Measurements from ENCODE around the gene FRAS1.
A peak's percentile ranks its signal among the peaks of the same experiment; 100 is the strongest.

Gene FRAS1

GRCh38 chr4:78510108-78510507 is 453.0 kb downstream of the FRAS1 start:
- DNase-seq (ENCODE audit: low read depth, low spot score): no peak

GRCh38 chr4:78510681-78511080 is 453.6 kb downstream of the FRAS1 start:
- no peak for DNase-seq (ENCODE audit: low read depth, low spot score)

DNA sequence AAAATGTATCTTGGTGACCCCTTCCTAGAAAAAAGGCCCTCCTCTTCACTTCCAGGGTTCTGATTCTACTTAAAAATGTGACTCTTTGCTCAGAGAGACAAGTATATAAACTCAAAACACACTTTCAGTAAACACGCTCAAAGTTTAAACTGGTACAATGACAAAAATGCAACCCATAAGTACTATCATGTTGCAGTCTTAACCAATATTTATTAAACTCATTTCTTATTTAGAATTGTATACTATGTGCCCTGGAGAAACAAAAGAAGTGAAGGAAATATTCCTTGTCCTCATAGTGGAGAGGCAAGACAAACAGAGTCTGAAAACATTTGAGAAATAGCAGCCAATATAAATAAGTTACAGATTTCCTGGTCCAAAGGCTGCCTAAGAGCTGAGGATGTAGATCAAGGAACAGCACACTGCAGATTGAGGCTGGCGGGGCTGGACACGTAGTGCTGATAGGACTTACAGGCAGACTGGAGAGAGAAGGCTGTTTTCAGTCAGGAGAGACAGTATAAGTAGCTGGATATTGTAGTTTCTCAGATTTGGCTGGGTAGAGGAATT is 455.3 kb downstream of the FRAS1 start:
- DNase-seq (ENCODE audit: low read depth, low spot score): no peak

DNA sequence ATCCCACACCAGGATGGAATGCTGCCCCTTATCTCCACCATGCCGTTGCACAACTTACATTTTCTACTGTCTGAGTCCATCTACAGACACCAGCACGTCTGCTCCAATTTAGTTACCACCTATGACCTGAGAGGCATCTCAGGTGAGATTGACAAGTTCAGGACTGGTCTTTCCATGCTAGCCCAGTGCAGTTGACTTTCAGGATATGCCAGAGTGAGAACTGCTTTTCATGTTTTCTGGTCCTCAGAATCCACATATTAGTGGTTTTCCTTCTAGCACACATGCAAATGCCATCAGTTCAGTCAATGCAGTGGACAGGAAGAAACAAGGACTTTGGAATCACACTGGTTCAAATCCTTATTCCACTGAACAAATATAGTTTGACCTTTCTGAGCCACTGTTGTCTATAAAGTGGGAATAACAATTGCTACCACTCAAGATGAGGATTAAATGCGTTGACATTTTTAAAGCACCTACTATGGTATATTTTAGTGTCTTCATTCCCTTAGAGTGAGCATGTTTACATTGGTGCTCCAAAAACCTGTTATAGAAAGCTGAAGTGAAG is 456.4 kb downstream of the FRAS1 start:
- no peak for DNase-seq (ENCODE audit: low read depth, low spot score)

DNA sequence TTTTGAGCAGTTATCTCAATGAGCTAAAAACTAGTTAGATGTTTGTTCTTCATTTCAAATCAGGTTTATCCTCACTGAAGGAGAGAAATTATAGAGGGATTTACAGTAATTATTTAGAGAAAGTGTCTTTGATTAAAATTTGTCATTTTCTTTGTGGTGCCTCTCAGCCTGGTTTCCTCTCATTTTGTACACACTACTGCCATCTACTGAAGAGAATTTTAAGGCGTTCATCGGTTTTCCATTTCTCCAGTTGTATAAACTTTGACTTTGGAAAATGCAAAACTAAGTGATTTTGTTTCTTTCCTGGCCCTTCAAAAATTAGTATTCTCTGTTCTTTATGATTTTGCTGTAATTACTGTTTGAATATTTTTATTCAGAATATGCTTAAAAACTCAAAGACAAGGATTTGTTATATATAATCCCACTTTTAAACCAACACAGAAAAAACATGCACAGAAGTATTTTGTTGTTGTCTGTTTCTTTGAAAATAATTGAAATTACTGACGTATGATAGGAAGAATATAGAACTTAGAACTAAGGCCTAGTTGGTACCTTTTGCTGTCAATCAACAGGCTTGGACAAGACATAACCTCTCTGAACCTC is 460.0 kb downstream of the FRAS1 start:
- DNase-seq (ENCODE audit: low read depth, low spot score): no peak

- DNase-seq (ENCODE audit: low read depth, low spot score): no peak
Observed at GRCh38 chr4:78518561-78518960, 461.4 kb downstream of the FRAS1 start.

- no peak for DNase-seq (ENCODE audit: low read depth, low spot score)
Observed at GRCh38 chr4:78519962-78520361, 462.8 kb downstream of the FRAS1 start.

GRCh38 chr4:78520808-78521226 is 463.7 kb downstream of the FRAS1 start:
- peak; percentile 69 for DNase-seq (ENCODE audit: low read depth, low spot score)

GRCh38 chr4:78524009-78524408 is 466.9 kb downstream of the FRAS1 start:
- DNase-seq (ENCODE audit: low read depth, low spot score): no peak

GRCh38 chr4:78525559-78525958 is 468.4 kb downstream of the FRAS1 start:
- no peak for DNase-seq (ENCODE audit: low read depth, low spot score)

DNA sequence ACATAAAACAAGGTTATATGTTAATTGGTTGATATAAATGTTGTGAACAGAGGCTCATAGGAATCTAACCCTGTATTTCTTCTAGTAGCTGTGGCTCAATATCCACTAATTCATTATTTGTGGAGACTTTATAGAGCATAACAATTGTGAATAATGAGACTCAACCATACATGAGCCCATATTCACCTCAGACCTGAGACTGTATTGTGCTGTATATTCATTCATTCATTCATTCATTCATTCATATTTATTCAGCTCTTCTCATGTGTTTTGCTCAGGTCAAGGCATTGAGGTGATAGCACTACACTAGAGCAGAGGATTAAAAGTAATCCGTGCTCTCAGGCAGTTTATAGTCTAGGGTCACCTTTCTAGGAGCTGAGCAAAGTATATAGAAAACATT is 470.0 kb downstream of the FRAS1 start:
- DNase-seq (ENCODE audit: low read depth, low spot score): no peak

GRCh38 chr4:78527555-78527954 is 470.4 kb downstream of the FRAS1 start:
- no peak for DNase-seq (ENCODE audit: low read depth, low spot score)

DNA sequence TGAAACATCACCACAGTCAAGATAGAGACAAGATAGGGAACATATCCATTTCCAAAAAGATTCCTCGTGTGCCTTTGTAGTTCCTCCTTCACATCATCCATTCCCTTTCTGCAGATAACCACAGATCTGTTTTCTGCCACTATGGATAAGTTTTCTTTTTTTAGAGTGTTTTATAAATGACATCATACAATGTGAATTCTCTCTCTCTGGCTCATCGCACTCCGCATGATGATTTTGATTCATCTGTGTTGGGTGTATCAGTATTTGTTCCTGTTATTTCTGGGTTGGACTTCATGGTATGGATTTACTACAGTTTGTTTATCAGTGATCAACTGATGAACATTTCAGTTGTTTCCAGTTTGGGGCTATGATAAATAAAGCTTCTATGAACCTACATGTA is 471.2 kb downstream of the FRAS1 start:
- DNase-seq (ENCODE audit: low read depth, low spot score): no peak

GRCh38 chr4:78529569-78530209 is 472.6 kb downstream of the FRAS1 start:
- DNase-seq (ENCODE audit: low read depth, low spot score): no peak

DNA sequence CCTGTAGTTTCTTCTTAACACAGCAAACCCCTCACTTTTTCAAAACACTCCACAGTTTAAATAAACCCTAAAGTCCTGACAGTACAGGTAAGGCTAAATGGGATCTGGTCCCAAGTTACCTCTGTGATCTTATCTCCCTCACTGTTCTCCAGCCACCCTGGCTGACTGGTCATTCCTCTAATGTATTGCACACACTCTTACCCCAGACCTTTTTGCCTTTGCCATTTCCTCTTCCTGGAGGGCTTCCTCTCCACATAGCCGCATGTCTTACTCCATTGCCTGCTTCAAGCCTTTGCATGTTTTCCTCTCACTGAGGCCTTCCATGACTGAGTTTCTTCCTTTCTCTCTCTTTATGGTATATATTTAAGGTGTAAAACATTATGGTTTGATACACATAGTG is 474.9 kb downstream of the FRAS1 start:
- no peak for DNase-seq (ENCODE audit: low read depth, low spot score)

GRCh38 chr4:78533854-78534253 is 476.7 kb downstream of the FRAS1 start:
- DNase-seq (ENCODE audit: low read depth, low spot score): no peak

DNA sequence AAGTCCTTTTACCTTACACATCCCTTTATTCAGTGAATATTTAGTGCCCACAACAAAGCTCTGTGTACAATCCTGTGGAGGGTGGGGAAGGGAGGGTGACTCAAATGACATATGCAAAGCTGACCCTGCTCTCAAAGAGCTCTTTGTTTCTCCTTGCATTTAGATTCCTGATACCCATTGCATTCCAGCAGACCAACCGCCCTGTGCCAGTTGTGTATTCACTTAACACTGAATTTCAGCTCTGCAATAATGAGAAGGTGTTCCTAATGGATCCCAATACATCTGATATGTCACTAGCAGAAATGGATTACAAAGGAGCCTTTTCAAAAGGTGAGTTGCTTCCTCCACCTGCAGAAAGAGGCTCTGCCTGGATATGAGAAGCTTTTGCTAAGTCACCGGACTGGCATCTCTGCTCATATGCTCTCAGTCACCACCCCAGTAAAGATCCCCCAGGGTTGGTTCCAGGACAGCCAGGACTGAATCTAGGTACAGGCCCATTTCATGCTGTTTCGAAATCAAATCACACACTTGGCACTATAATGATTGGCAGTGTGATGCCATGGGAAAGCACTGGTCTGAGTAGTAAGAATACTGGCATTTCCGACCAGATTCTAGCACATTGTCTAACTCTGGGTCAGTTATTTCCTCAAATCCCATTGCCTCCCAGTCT is 477.3 kb downstream of the FRAS1 start:
- no peak for DNase-seq (ENCODE audit: low read depth, low spot score)

DNA sequence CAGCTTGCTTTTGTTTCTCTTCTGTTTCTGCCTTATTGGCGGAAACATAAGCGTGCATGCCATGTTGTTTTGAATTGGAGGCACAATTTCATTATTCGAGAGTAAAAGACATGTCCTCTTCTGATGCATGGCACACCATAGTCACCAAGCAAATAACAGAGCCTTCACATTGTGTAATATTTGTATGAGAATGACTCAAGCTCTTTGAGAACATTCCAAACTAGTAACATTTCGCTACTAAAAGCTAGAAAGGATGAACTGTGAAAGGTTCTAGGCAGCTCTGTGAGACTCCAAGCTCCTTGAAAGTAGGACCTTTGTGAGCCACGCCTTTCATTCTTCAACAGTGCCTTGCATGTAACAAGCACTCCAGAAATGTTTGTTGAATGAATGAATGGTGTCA is 485.2 kb downstream of the FRAS1 start:
- no peak for DNase-seq (ENCODE audit: low read depth, low spot score)

DNA sequence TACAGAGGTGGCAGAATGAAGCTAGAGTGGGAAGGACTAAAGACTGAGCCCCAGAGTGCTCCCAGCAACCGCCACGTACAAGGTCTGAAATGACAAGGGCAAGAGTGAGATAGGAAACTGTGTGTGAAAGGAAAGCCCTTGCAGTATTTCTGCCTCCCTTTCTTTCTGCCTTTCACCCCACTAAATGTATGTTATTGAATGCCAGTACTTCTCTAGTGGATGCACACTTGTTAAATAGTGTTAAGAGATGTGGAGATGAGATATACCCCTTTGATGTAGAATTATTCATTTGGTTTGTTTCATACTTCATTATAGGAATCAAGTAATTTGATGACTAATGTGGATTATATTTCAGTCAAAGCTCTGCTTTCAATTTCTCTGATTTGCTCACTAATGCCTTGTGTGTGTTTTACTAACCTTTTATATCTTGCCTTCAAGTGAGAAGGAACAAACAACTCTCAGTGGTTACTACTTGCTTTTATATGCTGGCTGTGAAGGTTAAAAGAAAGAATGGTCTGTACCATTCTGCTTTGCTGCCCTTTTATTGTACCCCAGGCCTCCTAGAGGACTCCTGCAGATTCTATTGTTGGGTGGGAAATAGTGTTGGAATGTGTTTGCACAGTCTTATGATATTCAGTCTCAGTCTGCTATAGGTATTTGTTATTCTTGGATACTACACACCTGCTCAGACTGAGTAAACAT is 486.5 kb downstream of the FRAS1 start:
- peak; percentile 12 for DNase-seq (ENCODE audit: low read depth, low spot score)

DNA sequence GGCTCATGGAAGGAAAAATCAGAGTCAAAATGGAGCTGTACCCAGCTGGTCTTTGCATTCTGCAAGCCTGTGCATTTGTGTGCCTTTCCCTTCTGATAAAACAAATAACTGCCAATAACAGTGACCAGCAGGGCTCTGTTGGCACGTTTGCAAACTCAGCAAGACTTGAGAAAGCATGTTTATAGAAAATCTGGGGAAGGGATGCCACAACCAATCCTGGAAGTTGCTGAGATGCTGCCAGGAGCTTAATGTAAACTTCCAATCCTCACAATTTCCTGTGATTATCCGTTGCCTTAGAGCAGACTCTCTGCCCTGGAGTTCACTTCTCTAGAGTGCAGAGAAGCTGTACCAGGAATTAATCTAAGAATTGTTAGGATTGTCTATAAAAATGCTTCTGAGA is 487.6 kb downstream of the FRAS1 start:
- peak; percentile 32 for DNase-seq (ENCODE audit: low read depth, low spot score)

GRCh38 chr4:78545275-78546246 is 488.4 kb downstream of the FRAS1 start:
- no peak for DNase-seq (ENCODE audit: low read depth, low spot score)

Data from smooth muscle cell of the brain vasculature (primary cell).